H1 (cell line): ENCODE data around the gene TUNAR. TPM values are rescaled to one million over a fixed set of nuclear protein-coding genes. Genes with fewer than 3 reads are reported as not detected.

Experiments used
- CEBPB ChIP-seq: IDR thresholded peaks from 2 replicates; pipeline ENCODE4 v1.6.1; 2012; ENCODE audit warnings: low read depth, low read length
- JUN ChIP-seq: IDR thresholded peaks from 2 replicates; pipeline ENCODE4 v1.6.1; 2011; ENCODE audit warnings: low read depth, mild to moderate bottlenecking, improper control_type of control experiment, low read length
- polyA plus RNA-seq, 7 experiments: library from polyadenylated mRNA; depleted of rRNA in 3 of 7; stranded (reverse) in 5 of 7; unstranded in 2 of 7; fragments of >200 nt in 5 of 7; fragments of 200-250 nt in 2 of 7; gene quantifications; 1 replicate in 5 of 7; 2 replicates in 1 of 7; 4 replicates in 1 of 7; pipeline versions ENCODE4 v1.2.1 to v1.2.3, GENCODE V29; 2011 to 2013; ENCODE audit warnings: missing spikeins in 2 of 7, mixed read lengths in 2 of 7
- total RNA-seq: library from RNA; stranded (reverse); fragmentation: NEBNext Ultra II Directional; extraction: Animal tissue kit (Norgen Biotek cat#: 25700); gene quantifications from 2 replicates; pipeline ENCODE4 v1.2.1, GENCODE V29; 2021

The TUNAR gene
- total and polyA plus RNA-seq, 2 of the 8 experiments (the other 6 are each of a cell fraction or from before 2014, with no cell fraction given), result 12.8 to 63.9 TPM

DNA sequence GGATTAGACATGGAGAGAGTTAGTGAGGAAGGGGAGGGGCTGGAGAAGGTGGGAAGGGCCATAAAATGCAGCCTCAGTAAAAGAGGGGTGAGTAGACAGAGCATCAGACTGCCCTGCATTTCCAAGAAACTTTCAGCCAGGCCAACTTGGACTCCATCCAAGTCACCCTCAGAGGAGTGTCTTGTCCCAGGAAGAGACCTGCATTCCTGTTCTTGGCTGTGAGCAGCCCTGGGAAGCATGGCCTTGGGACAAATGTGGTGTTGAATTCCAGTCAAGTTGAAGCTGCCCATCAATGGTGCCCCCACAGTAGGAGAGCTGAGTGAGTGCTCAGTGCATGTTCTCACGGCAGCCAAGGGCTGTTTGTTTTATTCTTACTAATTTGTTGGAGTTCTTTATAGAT, 35.0 kb upstream of the TUNAR start (continued):
- TF ChIP-seq JUN (no peak), CEBPB (no peak)
